ENCODE data around the gene FYN. TPM values are rescaled to one million over a fixed set of nuclear protein-coding genes. Genes with fewer than 3 reads are reported as not detected.

Gene FYN
- total and polyA plus RNA-seq, 2 experiments from 2014 or later: 58.6 to 166 TPM

GRCh38 chr6:111632468-111633247 is 240.6 kb downstream of the FYN start:
- H4K20me1 ChIP-seq (ENCODE audit: insufficient read depth): no peaks in the 10 kb centered on the region
- H3K9ac ChIP-seq: no peak overlapping the region
- no peaks in the 10 kb centered on the region for H3K9me3 ChIP-seq (ENCODE audit: low read depth)
- no peak overlapping the region for H3K27ac ChIP-seq
- no peaks in the 10 kb centered on the region for H3K9me2 ChIP-seq (ENCODE audit: insufficient read depth)
- H3F3A ChIP-seq (ENCODE audit: insufficient read depth): peaks cover 19% of the 10 kb centered on the region
- TF ChIP-seq EZH2 (IDR thresholded peaks at IDR 0.05; ENCODE audit: insufficient read depth, poor library complexity, severe bottlenecking): no peak
- no peak for TF ChIP-seq EZH2phosphoT487 (IDR thresholded peaks at IDR 0.05; ENCODE audit: insufficient read depth, low read depth)
- no peaks in the 10 kb centered on the region for H3K79me2 ChIP-seq (ENCODE audit: insufficient read depth)
- DNase-seq: no peak
- no peak overlapping the region for H3K4me3 ChIP-seq
- in situ Hi-C loops (cut with MboI): no loop called here
- H2AFZ ChIP-seq: no peak overlapping the region
- peaks cover 13% of the 10 kb centered on the region for H3K4me1 ChIP-seq (ENCODE audit: insufficient read depth)
- no peak overlapping the region for H3K4me2 ChIP-seq (ENCODE audit: unreplicated experiment)
- no peaks in the 10 kb centered on the region for H3K27me3 ChIP-seq (replicated peaks; ENCODE audit: insufficient read depth)
- no peaks in the 10 kb centered on the region for H3K36me3 ChIP-seq (ENCODE audit: low read depth)
- 88 to 91% methylated on average over 4 of the region's 4 CpGs for WGBS, 2 experiments (ENCODE audit: low coverage in 1 of 2, low lambda C conversion rate in 2 of 2, missing lambda C conversion rate in 2 of 2)

GRCh38 chr6:111631903-111632460 is 241.3 kb downstream of the FYN start:
- H3F3A ChIP-seq (ENCODE audit: insufficient read depth): peaks cover 21% of the 10 kb centered on the region
- no peaks in the 10 kb centered on the region for H4K20me1 ChIP-seq (ENCODE audit: insufficient read depth)
- no peak overlapping the region; the same call in 1 of the 2 replicates for H2AFZ ChIP-seq
- H3K79me2 ChIP-seq (ENCODE audit: insufficient read depth): no peaks in the 10 kb centered on the region
- no peak overlapping the region for H3K27ac ChIP-seq
- H3K4me3 ChIP-seq: no peak overlapping the region
- H3K4me1 ChIP-seq (ENCODE audit: insufficient read depth): peaks cover 16% of the 10 kb centered on the region
- no peaks in the 10 kb centered on the region for H3K9me3 ChIP-seq (ENCODE audit: low read depth)
- no peak overlapping the region for H3K9ac ChIP-seq
- 52 to 58% methylated on average over 8 of the region's 8 CpGs for WGBS, 2 experiments (ENCODE audit: low coverage in 1 of 2, low lambda C conversion rate in 2 of 2, missing lambda C conversion rate in 2 of 2)
- no peaks in the 10 kb centered on the region for H3K36me3 ChIP-seq (ENCODE audit: low read depth)
- DNase-seq: no peak
- no peak overlapping the region for H3K4me2 ChIP-seq (ENCODE audit: unreplicated experiment)
- in situ Hi-C loops (cut with MboI): no loop called here
- no peaks in the 10 kb centered on the region for H3K27me3 ChIP-seq (replicated peaks; ENCODE audit: insufficient read depth)
- TF ChIP-seq EZH2 (IDR thresholded peaks at IDR 0.05; ENCODE audit: insufficient read depth, poor library complexity, severe bottlenecking) (no peak), EZH2phosphoT487 (IDR thresholded peaks at IDR 0.05; ENCODE audit: insufficient read depth, low read depth) (no peak)
- H3K9me2 ChIP-seq (ENCODE audit: insufficient read depth): no peaks in the 10 kb centered on the region

- no peak for DNase-seq
- in situ Hi-C loops (cut with MboI): no loop called here
- 78 to 80% methylated on average over 6 of the region's 6 CpGs for WGBS, 2 experiments (ENCODE audit: low coverage in 1 of 2, low lambda C conversion rate in 2 of 2, missing lambda C conversion rate in 2 of 2)
- H3K9me3 ChIP-seq (ENCODE audit: low read depth): no peaks in the 10 kb centered on the region
- no peaks in the 10 kb centered on the region for H3K9me2 ChIP-seq (ENCODE audit: insufficient read depth)
- H3K27ac ChIP-seq: no peak overlapping the region
- H3K9ac ChIP-seq: no peak overlapping the region
- H3K36me3 ChIP-seq (ENCODE audit: low read depth): no peaks in the 10 kb centered on the region
- no peaks in the 10 kb centered on the region for H3K79me2 ChIP-seq (ENCODE audit: insufficient read depth)
- H4K20me1 ChIP-seq (ENCODE audit: insufficient read depth): no peaks in the 10 kb centered on the region
- no peak for TF ChIP-seq EZH2phosphoT487 (IDR thresholded peaks at IDR 0.05; ENCODE audit: insufficient read depth, low read depth)
- TF ChIP-seq EZH2 (IDR thresholded peaks at IDR 0.05; ENCODE audit: insufficient read depth, poor library complexity, severe bottlenecking): no peak
- H2AFZ ChIP-seq: no peak overlapping the region
- peaks cover 21% of the 10 kb centered on the region for H3F3A ChIP-seq (ENCODE audit: insufficient read depth)
- H3K4me1 ChIP-seq (ENCODE audit: insufficient read depth): peaks cover 25% of the 10 kb centered on the region
- H3K4me3 ChIP-seq: no peak overlapping the region
- H3K4me2 ChIP-seq (ENCODE audit: unreplicated experiment): no peak overlapping the region
- H3K27me3 ChIP-seq (replicated peaks; ENCODE audit: insufficient read depth): no peaks in the 10 kb centered on the region
These were observed 242.2 kb downstream of the FYN start for GRCh38 chr6:111631018-111631417.

GRCh38 chr6:111628142-111628850 is 245.0 kb downstream of the FYN start:
- 13 to 15% methylated on average over 6 of the region's 6 CpGs for WGBS, 2 experiments (ENCODE audit: low coverage in 1 of 2, low lambda C conversion rate in 2 of 2, missing lambda C conversion rate in 2 of 2)
- in situ Hi-C loops (cut with MboI): no loop called here
- peak overlapping the region; percentile 84 for H3K4me2 ChIP-seq (ENCODE audit: unreplicated experiment)

More at GRCh38 chr6:111628142-111628850, 245.0 kb downstream of the FYN start:
- Histone ChIP-seq H3K27ac (peak overlapping the region; percentile 80), H3F3A (ENCODE audit: insufficient read depth) (peaks cover 27% of the 10 kb centered on the region), H4K20me1 (ENCODE audit: insufficient read depth) (no peaks in the 10 kb centered on the region), H3K9me2 (ENCODE audit: insufficient read depth) (no peaks in the 10 kb centered on the region), H3K9me3 (ENCODE audit: low read depth) (no peaks in the 10 kb centered on the region), H3K4me1 (ENCODE audit: insufficient read depth) (peaks cover 37% of the 10 kb centered on the region), H3K79me2 (ENCODE audit: insufficient read depth) (no peaks in the 10 kb centered on the region), H2AFZ (peak overlapping the region; percentile 71), H3K4me3 (peak overlapping the region; percentile 55), H3K36me3 (ENCODE audit: low read depth) (no peaks in the 10 kb centered on the region), H3K27me3 (replicated peaks; ENCODE audit: insufficient read depth) (no peaks in the 10 kb centered on the region), H3K9ac (peak overlapping the region; percentile 74)
- TF ChIP-seq EZH2 (IDR thresholded peaks at IDR 0.05; ENCODE audit: insufficient read depth, poor library complexity, severe bottlenecking) (no peak), EZH2phosphoT487 (IDR thresholded peaks at IDR 0.05; ENCODE audit: insufficient read depth, low read depth) (no peak)
- DNase-seq: peak; percentile 72
